Measurements from ENCODE around the gene CACNG6.

The CACNG6 gene

GRCh38 chr19:54001496-54001895, 10.1 kb downstream of the CACNG6 start:
- no peaks in the 10 kb centered on the region for H3K4me1 ChIP-seq (ENCODE audit: control insufficient read depth, insufficient read depth, low read length)
- H3K36me3 ChIP-seq (ENCODE audit: control insufficient read depth in 2 of 2, insufficient read depth in 2 of 2, low read length in 2 of 2), result no peaks in the 10 kb centered on the region
- peaks cover 11 to 13% of the 10 kb centered on the region in 2 donors for H3K27me3 ChIP-seq (ENCODE audit: control insufficient read depth in 1 of 2, insufficient read depth in 2 of 2, low read length in 2 of 2)
- H3K9me3 ChIP-seq (ENCODE audit: control insufficient read depth in 2 of 2, low read length in 2 of 2), result no peaks in the 10 kb centered on the region
- no peak overlapping the region for H3K27ac ChIP-seq (ENCODE audit: low read length)
- H3K9ac ChIP-seq (ENCODE audit: low read length in 2 of 2), result no peak overlapping the region
- no peak overlapping the region for H3K4me3 ChIP-seq (ENCODE audit: low read length in 2 of 2)

DNA sequence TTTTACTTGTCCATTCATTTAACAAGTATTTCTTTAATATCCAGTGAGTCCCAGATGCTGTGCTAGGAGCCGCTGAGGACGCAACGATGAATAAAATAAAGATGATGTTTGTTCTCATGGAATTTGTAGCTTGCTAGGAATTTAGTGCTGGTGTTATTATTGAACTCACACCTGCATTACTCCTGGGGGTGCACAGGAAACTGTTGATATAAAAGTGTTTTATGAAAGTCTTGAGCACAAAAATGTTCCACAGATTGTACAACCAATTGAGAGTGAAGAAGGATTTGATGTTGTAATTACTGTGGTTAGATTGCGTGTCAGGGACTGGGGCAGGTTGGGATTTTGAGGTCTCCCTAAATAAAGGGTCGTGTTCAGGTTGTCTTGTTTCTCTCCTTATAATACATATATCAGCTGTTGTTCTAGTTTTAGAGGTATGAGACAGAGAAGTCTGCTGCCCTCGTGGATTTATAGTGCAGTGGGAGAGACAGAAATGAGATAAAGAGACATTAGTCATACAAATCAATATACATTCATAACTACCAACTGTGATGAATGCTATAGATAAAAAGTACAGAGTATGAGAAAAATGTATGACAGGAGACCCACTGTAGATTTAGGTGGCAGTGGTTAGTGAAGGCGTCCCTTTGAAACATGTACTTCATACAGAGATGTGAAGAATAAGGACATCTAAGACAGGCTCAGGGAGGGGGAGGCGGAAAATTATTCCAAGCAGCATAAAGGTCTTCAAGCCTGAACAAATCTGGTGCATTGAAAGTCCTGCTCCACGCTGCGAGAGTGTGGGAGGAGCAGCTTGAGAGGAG, 11.3 kb downstream of the CACNG6 start:
- no peaks in the 10 kb centered on the region for H3K4me1 ChIP-seq (ENCODE audit: control insufficient read depth, insufficient read depth, low read length)
- no peaks in the 10 kb centered on the region for H3K9me3 ChIP-seq (ENCODE audit: control insufficient read depth in 2 of 2, low read length in 2 of 2)
- peaks cover 11% of the 10 kb centered on the region in 2 donors for H3K27me3 ChIP-seq (ENCODE audit: control insufficient read depth in 1 of 2, insufficient read depth in 2 of 2, low read length in 2 of 2)
- H3K9ac ChIP-seq (ENCODE audit: low read length in 2 of 2), result no peak overlapping the region
- H3K27ac ChIP-seq (ENCODE audit: low read length), result no peak overlapping the region
- H3K4me3 ChIP-seq (ENCODE audit: low read length in 2 of 2), result no peak overlapping the region
- H3K36me3 ChIP-seq (ENCODE audit: control insufficient read depth in 2 of 2, insufficient read depth in 2 of 2, low read length in 2 of 2), result no peaks in the 10 kb centered on the region

DNA sequence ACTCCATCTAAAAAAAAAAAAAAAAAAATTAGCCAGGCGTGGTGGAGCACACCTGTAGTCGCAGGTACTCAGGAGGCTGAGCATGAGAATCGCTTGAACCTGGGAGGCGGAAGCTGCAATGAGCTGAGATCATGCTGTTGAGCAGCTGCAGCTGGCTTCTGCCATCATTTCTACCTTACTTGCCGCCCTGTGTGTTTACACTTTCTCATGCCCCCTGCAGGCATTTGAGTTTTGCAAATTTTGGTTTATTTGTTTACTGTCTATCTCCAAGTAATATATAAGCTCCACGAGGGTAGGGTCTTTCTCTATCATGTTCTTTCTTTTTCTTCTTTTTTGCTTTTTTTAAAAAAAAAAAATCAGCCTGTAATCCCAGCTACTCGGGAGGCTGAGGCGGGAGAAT, 18.0 kb downstream of the CACNG6 start:
- Histone ChIP-seq H3K9me3 (ENCODE audit: control insufficient read depth in 2 of 2, low read length in 2 of 2) (no peaks in the 10 kb centered on the region), H3K27ac (ENCODE audit: low read length) (no peak overlapping the region), H3K27me3 (ENCODE audit: control insufficient read depth in 1 of 2, insufficient read depth in 2 of 2, low read length in 2 of 2) (peaks cover 2 to 7% of the 10 kb centered on the region in 2 donors), H3K4me3 (ENCODE audit: low read length in 2 of 2) (no peak overlapping the region), H3K36me3 (ENCODE audit: control insufficient read depth in 2 of 2, insufficient read depth in 2 of 2, low read length in 2 of 2) (no peaks in the 10 kb centered on the region), H3K9ac (ENCODE audit: low read length in 2 of 2) (no peak overlapping the region), H3K4me1 (ENCODE audit: control insufficient read depth, insufficient read depth, low read length) (no peaks in the 10 kb centered on the region)

- H3K4me3 ChIP-seq (ENCODE audit: low read length in 2 of 2), result no peak overlapping the region
- H3K27me3 ChIP-seq (ENCODE audit: control insufficient read depth in 1 of 2, insufficient read depth in 2 of 2, low read length in 2 of 2), result peaks cover 0 to 8% of the 10 kb centered on the region in 2 donors
- no peaks in the 10 kb centered on the region for H3K36me3 ChIP-seq (ENCODE audit: control insufficient read depth in 2 of 2, insufficient read depth in 2 of 2, low read length in 2 of 2)
Observed at GRCh38 chr19:54010474-54010873, 19.0 kb downstream of the CACNG6 start.

DNA sequence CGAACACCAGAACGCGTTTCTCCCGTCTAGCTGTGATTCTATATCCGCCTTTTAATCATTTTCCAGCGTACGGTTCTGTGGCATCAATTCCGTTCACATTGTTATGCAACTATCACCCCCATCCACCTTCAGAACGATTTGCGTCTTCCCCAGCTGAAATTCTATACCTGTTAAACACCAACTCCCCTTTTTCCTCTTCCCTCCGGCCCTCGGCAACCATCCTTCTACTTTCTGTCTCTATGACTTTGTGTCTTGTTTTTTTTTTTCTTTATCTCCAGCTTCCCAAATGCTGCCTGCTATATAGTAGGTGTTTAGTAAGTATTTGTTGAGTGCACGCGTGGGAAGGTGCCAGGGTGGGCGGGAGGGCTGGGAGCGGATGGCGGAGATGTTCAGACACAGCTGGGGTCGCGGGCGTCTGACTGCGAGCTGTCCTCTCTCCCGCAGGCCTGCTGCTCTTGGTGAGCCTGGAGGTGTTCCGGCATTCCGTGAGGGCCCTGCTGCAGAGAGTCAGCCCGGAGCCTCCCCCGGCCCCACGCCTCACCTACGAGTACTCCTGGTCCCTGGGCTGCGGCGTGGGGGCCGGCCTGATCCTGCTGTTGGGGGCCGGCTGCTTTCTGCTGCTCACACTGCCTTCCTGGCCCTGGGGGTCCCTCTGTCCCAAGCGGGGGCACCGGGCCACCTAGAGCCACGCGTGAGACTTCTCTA, 20.2 kb downstream of the CACNG6 start:
- no peaks in the 10 kb centered on the region for H3K36me3 ChIP-seq (ENCODE audit: control insufficient read depth in 2 of 2, insufficient read depth in 2 of 2, low read length in 2 of 2)
- no peak overlapping the region for H3K27ac ChIP-seq (ENCODE audit: low read length)
- peaks cover 4 to 8% of the 10 kb centered on the region in 2 donors for H3K27me3 ChIP-seq (ENCODE audit: control insufficient read depth in 1 of 2, insufficient read depth in 2 of 2, low read length in 2 of 2)
- no peak overlapping the region for H3K4me3 ChIP-seq (ENCODE audit: low read length in 2 of 2)
- H3K9ac ChIP-seq (ENCODE audit: low read length in 2 of 2), result no peak overlapping the region
- H3K4me1 ChIP-seq (ENCODE audit: control insufficient read depth, insufficient read depth, low read length), result no peaks in the 10 kb centered on the region
- no peaks in the 10 kb centered on the region for H3K9me3 ChIP-seq (ENCODE audit: control insufficient read depth in 2 of 2, low read length in 2 of 2)

More at GRCh38 chr19:54010474-54010873, 19.0 kb downstream of the CACNG6 start:
- Histone ChIP-seq H3K9me3 (ENCODE audit: control insufficient read depth in 2 of 2, low read length in 2 of 2) (no peaks in the 10 kb centered on the region), H3K4me1 (ENCODE audit: control insufficient read depth, insufficient read depth, low read length) (no peaks in the 10 kb centered on the region), H3K27ac (ENCODE audit: low read length) (no peak overlapping the region), H3K9ac (ENCODE audit: low read length in 2 of 2) (no peak overlapping the region)

DNA sequence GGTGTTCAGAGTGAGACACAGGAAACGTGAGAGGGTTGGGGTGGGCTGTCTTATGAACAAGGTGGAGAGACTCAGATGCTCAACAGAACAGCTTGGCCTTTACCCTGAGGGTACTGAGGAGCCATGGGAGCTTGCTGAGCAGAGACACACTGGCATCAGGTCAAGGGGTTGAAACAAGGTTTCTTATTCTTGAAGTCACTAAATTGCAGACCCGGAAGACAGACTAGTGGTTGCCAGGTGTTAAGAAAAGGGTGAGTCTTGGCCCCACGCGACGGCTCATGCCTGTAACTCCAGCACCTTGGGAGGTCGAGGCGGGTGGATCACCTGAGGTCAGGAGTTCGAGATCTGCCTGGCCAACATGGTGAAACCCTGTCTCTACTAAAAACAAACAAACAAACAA, 22.4 kb downstream of the CACNG6 start:
- H3K27me3 ChIP-seq (ENCODE audit: control insufficient read depth in 1 of 2, insufficient read depth in 2 of 2, low read length in 2 of 2), result peaks cover 4 to 8% of the 10 kb centered on the region in 2 donors
- no peak overlapping the region for H3K4me3 ChIP-seq (ENCODE audit: low read length in 2 of 2)
- no peaks in the 10 kb centered on the region for H3K36me3 ChIP-seq (ENCODE audit: control insufficient read depth in 2 of 2, insufficient read depth in 2 of 2, low read length in 2 of 2)
- no peak overlapping the region for H3K9ac ChIP-seq (ENCODE audit: low read length in 2 of 2)
- H3K27ac ChIP-seq (ENCODE audit: low read length), result no peak overlapping the region
- no peaks in the 10 kb centered on the region for H3K9me3 ChIP-seq (ENCODE audit: control insufficient read depth in 2 of 2, low read length in 2 of 2)
- H3K4me1 ChIP-seq (ENCODE audit: control insufficient read depth, insufficient read depth, low read length), result no peaks in the 10 kb centered on the region

DNA sequence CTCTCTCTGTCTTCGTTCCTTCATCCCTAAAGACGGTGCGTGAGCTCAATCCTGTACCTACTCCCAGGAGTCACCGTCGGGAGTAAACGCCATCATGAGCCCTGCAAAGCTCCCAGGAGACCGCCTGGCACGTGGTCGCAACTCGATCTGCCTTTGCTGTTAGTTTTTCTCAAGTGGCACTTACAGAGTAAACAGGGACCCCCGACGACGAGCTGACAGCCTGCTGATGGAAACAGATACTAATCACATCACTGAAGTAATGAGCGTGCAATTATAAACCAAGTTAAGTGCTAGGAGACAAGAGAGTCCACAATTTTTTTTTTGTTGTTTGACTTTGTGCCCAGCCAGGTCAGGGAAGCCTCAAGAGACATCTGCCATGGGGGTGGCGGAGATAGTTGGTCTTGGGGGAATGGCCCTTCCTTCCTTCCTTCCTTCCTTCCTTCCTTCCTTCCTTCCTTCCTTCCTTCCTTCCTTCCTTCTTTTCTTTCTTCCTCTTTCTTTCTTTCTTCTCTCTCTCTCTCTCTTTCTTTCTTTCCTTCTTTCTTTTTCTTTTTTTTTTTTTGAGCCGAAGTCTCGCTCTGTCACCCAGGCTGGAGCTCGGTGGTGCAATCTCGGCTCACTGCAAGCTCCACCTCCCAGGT, 23.6 kb downstream of the CACNG6 start:
- H3K27me3 ChIP-seq (ENCODE audit: control insufficient read depth in 1 of 2, insufficient read depth in 2 of 2, low read length in 2 of 2), result peaks cover 4 to 8% of the 10 kb centered on the region in 2 donors
- no peak overlapping the region for H3K4me3 ChIP-seq (ENCODE audit: low read length in 2 of 2)
- no peaks in the 10 kb centered on the region for H3K36me3 ChIP-seq (ENCODE audit: control insufficient read depth in 2 of 2, insufficient read depth in 2 of 2, low read length in 2 of 2)
- H3K9me3 ChIP-seq (ENCODE audit: control insufficient read depth in 2 of 2, low read length in 2 of 2), result no peaks in the 10 kb centered on the region
- H3K9ac ChIP-seq (ENCODE audit: low read length in 2 of 2), result no peak overlapping the region
- H3K4me1 ChIP-seq (ENCODE audit: control insufficient read depth, insufficient read depth, low read length), result no peaks in the 10 kb centered on the region
- H3K27ac ChIP-seq (ENCODE audit: low read length), result no peak overlapping the region

- no peaks in the 10 kb centered on the region for H3K36me3 ChIP-seq (ENCODE audit: control insufficient read depth in 2 of 2, insufficient read depth in 2 of 2, low read length in 2 of 2)
Observed at GRCh38 chr19:54017261-54017660, 25.8 kb downstream of the CACNG6 start.

DNA sequence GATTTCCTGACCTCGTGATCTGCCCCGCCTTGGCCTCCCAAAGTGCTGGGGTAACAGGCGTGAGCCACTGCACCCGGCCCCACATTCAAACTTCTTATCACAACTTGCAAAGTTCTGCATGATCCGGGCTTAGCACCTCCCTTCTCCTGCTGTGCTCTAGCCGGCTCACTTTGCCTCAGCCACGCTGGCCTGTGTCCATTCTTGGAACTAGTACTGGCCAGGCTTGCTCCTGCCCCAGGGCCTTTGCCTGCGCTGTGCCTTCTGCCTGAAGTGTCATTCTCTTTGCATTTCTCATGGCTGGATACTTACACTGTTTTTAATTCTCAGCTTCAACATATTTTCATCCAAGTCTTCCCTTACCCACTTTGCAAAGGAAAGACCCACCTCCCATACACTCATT, 29.9 kb downstream of the CACNG6 start:
- no peak overlapping the region for H3K4me3 ChIP-seq (ENCODE audit: low read length in 2 of 2)
- H3K27me3 ChIP-seq (ENCODE audit: control insufficient read depth in 1 of 2, insufficient read depth in 2 of 2, low read length in 2 of 2), result peaks cover 13% of the 10 kb centered on the region in 2 donors
- H3K4me1 ChIP-seq (ENCODE audit: control insufficient read depth, insufficient read depth, low read length), result no peaks in the 10 kb centered on the region

More at GRCh38 chr19:54017261-54017660, 25.8 kb downstream of the CACNG6 start:
- peaks cover 4 to 6% of the 10 kb centered on the region in 2 donors for H3K27me3 ChIP-seq (ENCODE audit: control insufficient read depth in 1 of 2, insufficient read depth in 2 of 2, low read length in 2 of 2)
- no peak overlapping the region for H3K27ac ChIP-seq (ENCODE audit: low read length)
- H3K4me1 ChIP-seq (ENCODE audit: control insufficient read depth, insufficient read depth, low read length), result no peaks in the 10 kb centered on the region
- H3K4me3 ChIP-seq (ENCODE audit: low read length in 2 of 2), result no peak overlapping the region
- H3K9me3 ChIP-seq (ENCODE audit: control insufficient read depth in 2 of 2, low read length in 2 of 2), result no peaks in the 10 kb centered on the region
- H3K9ac ChIP-seq (ENCODE audit: low read length in 2 of 2), result no peak overlapping the region

GRCh38 chr19:54021932-54022331, 30.5 kb downstream of the CACNG6 start:
- Histone ChIP-seq H3K4me3 (ENCODE audit: low read length in 2 of 2) (no peak overlapping the region), H3K9me3 (ENCODE audit: control insufficient read depth in 2 of 2, low read length in 2 of 2) (no peaks in the 10 kb centered on the region), H3K27me3 (ENCODE audit: control insufficient read depth in 1 of 2, insufficient read depth in 2 of 2, low read length in 2 of 2) (peaks cover 12 to 13% of the 10 kb centered on the region in 2 donors), H3K4me1 (ENCODE audit: control insufficient read depth, insufficient read depth, low read length) (no peaks in the 10 kb centered on the region), H3K27ac (ENCODE audit: low read length) (no peak overlapping the region), H3K9ac (ENCODE audit: low read length in 2 of 2) (no peak overlapping the region), H3K36me3 (ENCODE audit: control insufficient read depth in 2 of 2, insufficient read depth in 2 of 2, low read length in 2 of 2) (no peaks in the 10 kb centered on the region)

More for the DNA sequence above, 29.9 kb downstream of the CACNG6 start:
- H3K27ac ChIP-seq (ENCODE audit: low read length), result no peak overlapping the region
- H3K9ac ChIP-seq (ENCODE audit: low read length in 2 of 2), result no peak overlapping the region
- H3K9me3 ChIP-seq (ENCODE audit: control insufficient read depth in 2 of 2, low read length in 2 of 2), result no peaks in the 10 kb centered on the region
- no peaks in the 10 kb centered on the region for H3K36me3 ChIP-seq (ENCODE audit: control insufficient read depth in 2 of 2, insufficient read depth in 2 of 2, low read length in 2 of 2)
